Measurements from ENCODE around the gene UNC13A. TPM values are rescaled to one million over a fixed set of nuclear protein-coding genes. Genes with fewer than 3 reads are reported as not detected.

Gene UNC13A
- total RNA-seq, 1 donor from 2014 or later = 0.04 TPM

GRCh38 chr19:17620696-17621095 lies 67.5 kb downstream of the UNC13A start:
- CTCF ChIA-PET = interaction anchor here (0.9 kb wide), 1 partner anchor 124 kb away, joined by 3 read pairs; no protein-coding TSS in a partner anchor
- no peak for TF ChIP-seq CTCF (IDR thresholded peaks at IDR 0.05)

DNA sequence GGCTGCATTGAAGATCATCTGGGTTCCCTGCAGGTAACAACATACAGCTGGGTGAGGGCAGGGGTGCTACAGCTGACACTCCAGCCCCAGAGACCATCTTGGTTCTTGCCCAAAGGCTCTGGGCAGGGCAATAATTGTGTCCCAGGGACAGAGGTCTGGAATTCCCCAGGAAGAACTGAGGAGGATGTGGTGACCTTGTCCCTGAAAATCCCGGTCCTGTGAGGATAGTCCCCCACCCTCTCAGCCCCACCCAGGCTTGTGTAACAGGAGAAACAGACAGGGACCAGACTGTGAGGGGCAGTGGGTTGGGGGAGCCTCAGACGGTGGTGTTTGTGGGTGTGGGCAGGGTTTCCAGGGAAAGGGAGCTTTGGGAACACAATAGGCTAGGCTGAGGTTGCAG lies 69.2 kb downstream of the UNC13A start:
- Mint-ChIP-seq H3K27ac (no peak overlapping the region), H3K27me3 (peaks cover 30% of the 10 kb centered on the region), H3K4me1 (peaks cover 10% of the 10 kb centered on the region), H3K9me3 (peaks cover 4% of the 10 kb centered on the region), H3K4me3 (no peak overlapping the region), H3K36me3 (ENCODE audit: low read depth) (no peaks in the 10 kb centered on the region)
- DNase-seq (no peak), ATAC-seq (ENCODE audit: low read depth) (no peak)
- TF ChIP-seq CTCF (IDR thresholded peaks at IDR 0.05) = no peak
- intact Hi-C loops (cut with micrococcal nuclease) = no loop called here
- POLR2A ChIA-PET = no interaction called here
- CTCF ChIA-PET = no interaction called here

More at GRCh38 chr19:17620696-17621095, 67.5 kb downstream of the UNC13A start:
- no peaks in the 10 kb centered on the region for H3K36me3 Mint-ChIP-seq (ENCODE audit: low read depth)
- DNase-seq (no peak), ATAC-seq (ENCODE audit: low read depth) (no peak)
- H3K27ac Mint-ChIP-seq = no peak overlapping the region
- peaks cover 10% of the 10 kb centered on the region for H3K4me1 Mint-ChIP-seq
- H3K9me3 Mint-ChIP-seq = peaks cover 4% of the 10 kb centered on the region
- intact Hi-C loops (cut with micrococcal nuclease) = loop anchor here (10.0 kb wide), 1 partner anchor 64 kb away; the partner anchor contains the start of gene UNC13A
- H3K27me3 Mint-ChIP-seq = peaks cover 27% of the 10 kb centered on the region
- POLR2A ChIA-PET = interaction anchor here (0.6 to 0.7 kb wide), 2 partner anchors 15 to 274 kb away, joined by 3 to 5 read pairs; no protein-coding TSS in a partner anchor
- no peak overlapping the region for H3K4me3 Mint-ChIP-seq

DNA sequence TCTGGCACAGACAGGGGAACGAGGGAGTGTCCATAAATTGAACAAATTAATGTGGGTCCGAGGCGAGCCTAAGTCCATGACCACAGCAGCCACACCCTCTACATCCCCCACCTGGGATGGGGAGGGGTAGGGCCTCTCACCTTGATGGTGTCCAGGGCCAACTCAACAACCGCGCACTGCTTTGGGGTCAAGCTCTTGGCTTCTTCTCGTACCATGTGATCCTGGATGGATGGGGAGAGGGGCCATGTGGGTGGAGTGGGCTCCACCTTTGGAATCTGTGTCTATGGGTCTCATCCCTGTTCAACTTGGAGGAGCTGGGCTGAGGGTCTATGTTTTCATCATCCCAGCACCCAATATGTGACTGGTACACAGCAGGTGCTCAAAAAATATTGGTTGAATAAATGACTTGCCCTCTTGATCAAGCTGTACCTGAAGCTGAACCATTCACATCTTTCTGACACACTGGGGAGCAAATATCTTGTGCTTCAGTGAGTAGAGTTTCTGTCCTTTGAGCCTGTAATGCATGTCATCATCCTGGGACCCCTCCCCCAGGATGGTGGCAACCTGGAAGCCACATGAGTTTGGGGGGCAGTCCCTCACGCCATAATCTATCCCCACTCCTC lies 69.8 kb downstream of the UNC13A start:
- H3K27me3 Mint-ChIP-seq = peaks cover 31% of the 10 kb centered on the region
- ATAC-seq (ENCODE audit: low read depth) (no peak), DNase-seq (no peak)
- POLR2A ChIA-PET = no interaction called here
- intact Hi-C loops (cut with micrococcal nuclease) = no loop called here
- peaks cover 10% of the 10 kb centered on the region for H3K4me1 Mint-ChIP-seq
- no peaks in the 10 kb centered on the region for H3K36me3 Mint-ChIP-seq (ENCODE audit: low read depth)
- TF ChIP-seq CTCF (IDR thresholded peaks at IDR 0.05) = no peak
- CTCF ChIA-PET = no interaction called here
- no peak overlapping the region for H3K4me3 Mint-ChIP-seq
- H3K9me3 Mint-ChIP-seq = peaks cover 4% of the 10 kb centered on the region
- no peak overlapping the region for H3K27ac Mint-ChIP-seq

DNA sequence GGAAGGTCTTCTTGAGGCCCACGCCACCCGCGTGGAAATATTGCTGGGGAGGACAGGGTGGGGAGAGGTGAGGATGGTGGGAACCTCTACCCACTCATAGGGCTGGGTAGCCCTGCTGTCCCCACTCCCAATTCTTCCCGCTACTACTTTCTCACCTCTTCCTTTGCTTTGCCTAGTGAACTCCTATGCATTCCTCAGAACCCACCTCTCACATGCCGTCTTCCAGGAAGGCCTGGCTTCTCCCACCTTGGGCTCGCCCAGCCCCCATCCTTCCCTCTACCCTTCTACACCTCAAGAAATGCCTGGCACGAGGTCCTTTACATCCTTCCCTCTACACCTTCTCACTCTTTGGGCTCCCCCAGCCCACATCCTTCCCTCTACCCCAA lies 70.4 kb downstream of the UNC13A start:
- CTCF ChIA-PET = no interaction called here
- DNase-seq = no peak
- H3K4me3 Mint-ChIP-seq = no peak overlapping the region
- TF ChIP-seq CTCF (IDR thresholded peaks at IDR 0.05) = no peak
- peaks cover 33% of the 10 kb centered on the region for H3K27me3 Mint-ChIP-seq
- peaks cover 10% of the 10 kb centered on the region for H3K4me1 Mint-ChIP-seq
- POLR2A ChIA-PET = no interaction called here
- H3K27ac Mint-ChIP-seq = no peak overlapping the region
- no peak for ATAC-seq (ENCODE audit: low read depth)
- intact Hi-C loops (cut with micrococcal nuclease) = no loop called here
- H3K9me3 Mint-ChIP-seq = peaks cover 4% of the 10 kb centered on the region
- H3K36me3 Mint-ChIP-seq (ENCODE audit: low read depth) = no peaks in the 10 kb centered on the region

- Mint-ChIP-seq H3K4me3 (peak overlapping the region; percentile 11), H3K4me1 (peaks cover 10% of the 10 kb centered on the region), H3K36me3 (ENCODE audit: low read depth) (no peaks in the 10 kb centered on the region), H3K27me3 (peaks cover 33% of the 10 kb centered on the region), H3K9me3 (peaks cover 4% of the 10 kb centered on the region), H3K27ac (no peak overlapping the region)
- ChIA-PET CTCF (no interaction called here), POLR2A (no interaction called here)
- intact Hi-C loops (cut with micrococcal nuclease) = no loop called here
- TF ChIP-seq CTCF (IDR thresholded peaks at IDR 0.05) = no peak
- peak; percentile 40 for ATAC-seq (ENCODE audit: low read depth)
- no peak for DNase-seq
Observed at GRCh38 chr19:17616961-17617806, 71.0 kb downstream of the UNC13A start.
